HG03139 (cell line): ENCODE measurements around the gene TMPRSS9.
"Not testable (repeated sequence)": the region's sequence is repeated elsewhere in the genome, so short reads cannot be mapped to it uniquely, and the experiment has no call there.

ENCODE experiments used
- ATAC-seq: cut with Tn5 transposase; IDR thresholded peaks from one replicate; pipeline ENCODE4 v1.9.1; 2021; ENCODE audit not compliant: unreplicated experiment

Gene TMPRSS9

DNA sequence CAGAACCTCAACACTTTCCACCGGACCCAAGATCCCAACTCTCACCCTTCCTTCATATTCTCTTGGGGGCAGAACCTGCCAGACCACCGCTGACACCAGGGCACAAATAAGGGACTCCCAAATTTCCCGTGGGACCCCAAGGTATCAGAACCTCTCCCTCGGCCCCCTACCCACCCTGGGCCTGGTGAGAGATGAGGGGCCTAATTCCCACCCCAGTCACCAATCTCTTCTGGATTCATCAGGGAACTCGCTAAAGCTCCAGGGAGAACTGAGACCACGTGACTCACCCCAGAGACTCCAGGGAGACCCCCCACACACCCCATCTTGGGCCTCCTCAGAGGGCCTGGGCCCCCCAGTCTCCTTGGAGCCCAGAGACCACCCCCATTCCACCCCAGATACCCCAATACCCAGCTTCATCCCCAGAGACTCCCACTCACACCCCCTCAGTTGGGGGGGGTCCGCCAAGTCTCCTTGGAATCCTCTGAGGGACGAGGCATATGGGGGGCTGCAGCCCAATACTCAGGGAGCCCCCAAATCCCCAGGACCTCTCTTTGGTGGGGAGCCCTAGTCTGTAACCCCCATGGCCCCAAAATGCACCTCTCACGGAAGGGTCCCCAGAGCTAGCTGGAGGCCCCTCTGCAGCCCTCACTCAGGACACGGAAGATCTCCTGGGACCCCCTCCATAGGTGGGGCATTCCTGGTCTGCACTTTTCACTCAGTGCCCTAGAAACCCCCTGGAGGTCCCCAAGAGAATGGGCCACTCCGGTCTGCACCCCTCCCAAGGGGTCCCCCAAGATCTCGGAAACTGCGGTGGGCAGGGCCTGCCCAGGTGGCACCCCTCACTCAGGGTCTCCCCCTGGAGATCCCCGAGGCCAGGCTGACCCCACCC lies 95.1 kb downstream of the TMPRSS9 start:
- no peak for ATAC-seq

DNA sequence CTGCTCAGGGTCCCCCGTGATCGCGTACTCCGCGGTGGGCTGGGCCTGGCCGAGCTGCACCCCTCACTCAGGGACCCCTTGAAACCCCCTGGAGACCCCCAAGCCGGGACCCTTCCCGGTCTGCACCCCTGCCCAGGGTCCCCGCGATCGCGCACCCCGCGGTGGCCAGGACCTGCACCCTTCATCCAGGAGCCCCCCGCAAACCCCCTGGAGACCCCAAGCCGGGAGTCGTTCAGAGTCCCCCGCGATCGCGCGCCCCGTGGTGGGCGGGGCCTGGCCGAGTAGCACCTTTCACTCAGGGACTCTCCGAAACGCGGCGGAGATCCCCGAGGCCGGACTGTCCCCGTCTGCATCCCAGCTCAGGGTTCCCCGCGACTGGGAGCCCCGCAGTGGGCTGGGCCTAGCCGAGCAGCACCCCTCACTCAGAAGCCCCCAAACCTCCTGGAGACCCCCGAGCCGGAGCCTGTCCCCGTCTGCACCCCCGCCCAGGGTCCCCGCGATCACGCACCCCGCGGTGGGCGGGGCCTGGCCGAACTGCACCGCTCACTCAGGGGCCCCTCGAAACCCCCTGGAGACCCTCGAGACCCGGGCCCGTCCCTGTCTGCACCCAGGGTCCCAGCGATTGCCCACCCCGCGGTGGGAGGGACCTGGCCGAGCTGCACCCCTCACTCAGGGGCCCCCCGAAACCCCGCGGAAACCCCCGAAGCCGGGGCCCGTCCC lies 95.9 kb downstream of the TMPRSS9 start:
- ATAC-seq = no peak

DNA sequence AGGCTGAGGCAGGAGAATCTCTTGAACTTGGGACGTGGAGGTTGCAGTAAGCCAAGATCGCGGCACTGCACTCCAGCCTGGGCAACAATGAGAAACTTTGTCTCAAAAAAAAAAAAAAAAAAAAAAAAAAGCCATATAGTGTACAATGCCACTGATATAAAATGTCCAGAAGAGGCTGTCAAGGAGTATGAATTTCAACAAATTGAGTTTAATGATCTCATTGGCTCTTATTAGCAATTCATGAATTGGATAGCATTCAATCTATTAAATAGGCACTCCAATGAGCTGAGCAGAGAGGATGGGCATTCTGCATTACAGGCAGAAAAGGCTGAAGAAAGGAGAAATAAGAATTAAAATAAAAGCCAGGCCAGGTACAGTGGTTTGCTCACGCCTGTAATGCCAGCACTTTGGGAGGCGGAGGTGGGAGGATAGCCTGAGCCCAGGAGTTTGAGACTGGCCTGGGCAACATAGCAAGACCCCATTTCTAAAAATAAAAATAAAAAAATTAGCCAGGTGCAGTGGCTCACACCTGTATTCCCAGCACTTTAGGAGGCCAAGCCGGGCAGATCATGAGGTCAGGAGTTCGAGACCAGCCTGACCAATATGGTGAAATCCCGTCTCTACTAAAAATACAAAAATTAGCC lies 97.5 kb downstream of the TMPRSS9 start:
- no peak for ATAC-seq

DNA sequence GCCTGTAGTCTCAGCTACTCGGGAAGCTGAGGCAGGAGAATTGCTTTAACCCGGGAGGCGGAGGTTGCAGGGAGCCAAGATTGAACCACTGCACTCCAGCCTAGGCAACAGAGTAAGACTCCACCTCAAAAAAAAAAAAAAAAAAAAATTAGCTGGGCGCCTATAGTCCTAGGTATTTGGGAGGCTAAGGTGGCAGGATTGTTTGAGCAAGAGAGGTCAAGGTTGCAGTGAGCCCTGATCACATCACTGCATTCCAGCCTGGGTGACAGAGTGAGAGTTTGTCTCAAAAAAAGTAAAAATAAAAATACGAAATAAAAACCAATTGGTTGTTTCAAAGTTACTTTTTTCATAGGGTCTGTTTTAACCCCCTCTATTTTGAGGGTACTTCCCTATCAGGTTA lies 98.0 kb downstream of the TMPRSS9 start:
- ATAC-seq = no peak

DNA sequence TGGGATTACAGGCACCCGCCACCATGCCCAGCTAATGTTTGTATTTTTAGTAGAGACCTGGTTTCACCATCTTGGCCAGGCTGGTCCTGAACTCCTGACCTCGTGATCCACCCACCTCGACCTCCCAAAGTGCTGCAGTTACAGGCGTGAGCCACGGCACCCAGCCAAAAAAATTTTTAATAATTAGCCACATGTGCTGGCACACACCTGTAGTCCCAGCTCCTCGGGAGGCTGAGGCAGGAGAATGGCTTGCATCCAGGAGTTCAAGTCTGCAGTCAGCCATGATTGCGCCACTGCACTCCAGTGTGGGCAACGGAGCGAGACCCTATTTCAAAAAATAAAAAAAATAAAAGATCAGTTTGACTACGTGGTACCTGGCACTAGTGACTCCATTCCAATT lies 98.7 kb downstream of the TMPRSS9 start:
- not testable (repeated sequence) for ATAC-seq

GRCh38 chr19:2460245-2460644 lies 100.2 kb downstream of the TMPRSS9 start:
- no peak for ATAC-seq

DNA sequence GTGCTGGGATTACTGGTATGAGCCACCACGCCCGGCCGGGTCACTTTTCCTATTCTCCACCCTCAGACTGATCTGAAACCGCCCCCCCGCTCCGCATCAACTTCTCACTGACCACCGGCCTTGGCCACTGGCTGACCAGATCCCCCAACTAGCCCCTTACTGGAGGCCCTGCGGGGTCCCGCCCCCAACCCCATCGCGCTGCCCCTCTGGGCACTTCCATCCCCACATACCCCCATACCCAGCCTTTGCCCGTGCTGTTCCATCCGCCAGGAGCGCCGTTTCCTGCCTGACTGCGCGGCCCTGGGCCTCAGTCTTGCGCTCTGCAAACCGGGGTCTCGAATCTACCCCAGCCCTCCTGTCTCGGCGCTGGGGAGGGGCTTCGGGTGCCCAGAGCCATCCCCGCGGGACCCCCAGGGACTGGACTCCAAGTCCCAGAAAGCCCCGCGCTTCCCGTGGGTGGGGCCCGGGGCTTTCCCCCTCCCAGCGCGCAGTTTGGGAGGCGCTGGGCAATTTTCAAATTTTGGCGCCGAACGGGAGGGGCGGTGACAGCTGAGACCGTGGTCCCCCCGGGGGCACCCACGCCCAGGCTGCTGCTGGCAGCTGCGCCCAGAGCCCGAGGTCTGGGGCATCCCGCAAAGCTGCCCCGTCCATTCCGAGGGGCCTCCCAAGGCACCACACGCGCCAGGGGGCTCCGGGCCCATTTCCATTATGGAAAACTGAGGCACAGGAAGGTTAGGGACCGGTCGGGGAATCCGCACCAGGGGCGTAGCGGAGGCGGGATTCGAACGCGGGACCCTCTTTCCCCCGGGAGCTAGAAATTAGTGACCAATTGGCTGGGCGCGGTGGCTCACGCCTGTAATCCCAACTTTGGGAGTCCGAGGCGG lies 101.9 kb downstream of the TMPRSS9 start:
- no peak for ATAC-seq

- ATAC-seq = no peak
Measured at GRCh38 chr19:2462635-2463421, 102.8 kb downstream of the TMPRSS9 start.

GRCh38 chr19:2463694-2464093 lies 103.6 kb downstream of the TMPRSS9 start:
- not testable (repeated sequence) for ATAC-seq

DNA sequence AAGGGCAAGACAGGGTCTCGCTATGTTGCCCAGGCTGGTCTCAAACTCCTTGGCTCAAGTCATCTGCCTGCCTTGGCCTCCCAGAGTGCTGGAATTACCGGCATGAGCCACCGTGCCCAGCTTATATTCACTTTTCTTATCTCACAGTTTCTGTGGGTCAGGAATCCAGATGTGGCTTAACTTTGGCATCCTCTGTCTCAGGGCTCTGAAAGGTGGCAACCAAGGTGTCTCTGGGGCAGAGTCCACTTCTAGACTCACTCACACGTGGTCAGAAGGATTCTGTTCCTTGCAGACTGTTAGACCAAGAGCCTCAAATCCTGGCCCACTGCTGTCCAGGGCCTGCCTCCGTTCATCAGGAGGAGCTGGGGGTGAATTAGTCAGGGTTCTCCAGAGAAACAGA lies 104.3 kb downstream of the TMPRSS9 start:
- no peak for ATAC-seq

DNA sequence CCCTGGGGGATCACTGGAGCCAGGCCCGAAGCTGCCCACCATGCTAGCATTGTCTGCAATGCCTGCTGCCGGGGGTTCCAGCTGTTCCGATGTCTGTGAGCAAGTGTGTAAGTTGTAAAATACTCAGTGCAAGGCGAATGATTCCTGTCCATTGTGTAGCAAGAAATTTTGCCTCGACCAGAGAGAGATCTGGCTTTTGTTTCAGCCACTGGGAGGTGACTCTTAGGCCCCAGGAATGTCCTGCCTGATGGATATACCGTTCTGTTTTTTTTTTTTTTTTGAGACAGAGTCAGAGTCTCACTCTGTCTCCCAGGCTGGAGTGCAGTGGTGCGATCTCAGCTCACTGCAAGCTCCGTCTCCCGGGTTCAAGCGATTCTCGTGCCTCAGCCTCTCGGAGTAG lies 108.5 kb downstream of the TMPRSS9 start:
- ATAC-seq = no peak

- ATAC-seq = no peak
Measured at GRCh38 chr19:2469102-2469914, 109.2 kb downstream of the TMPRSS9 start.

DNA sequence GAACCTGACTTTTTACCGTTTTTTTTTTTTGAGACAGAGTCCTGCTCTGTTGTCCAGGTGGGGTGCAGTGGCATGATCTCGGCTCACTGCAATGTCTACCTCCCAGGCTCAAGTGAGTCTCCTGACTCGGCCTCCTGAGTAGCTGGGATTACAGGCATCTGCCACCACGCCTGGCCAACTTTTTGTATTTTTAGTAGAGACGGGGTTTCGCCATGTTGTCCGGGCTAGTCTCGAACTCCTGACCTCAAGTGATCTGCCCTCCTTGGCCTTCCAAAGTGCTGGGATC lies 109.8 kb downstream of the TMPRSS9 start:
- ATAC-seq = not testable (repeated sequence)

GRCh38 chr19:2474232-2475017 lies 114.4 kb downstream of the TMPRSS9 start:
- ATAC-seq = no peak

DNA sequence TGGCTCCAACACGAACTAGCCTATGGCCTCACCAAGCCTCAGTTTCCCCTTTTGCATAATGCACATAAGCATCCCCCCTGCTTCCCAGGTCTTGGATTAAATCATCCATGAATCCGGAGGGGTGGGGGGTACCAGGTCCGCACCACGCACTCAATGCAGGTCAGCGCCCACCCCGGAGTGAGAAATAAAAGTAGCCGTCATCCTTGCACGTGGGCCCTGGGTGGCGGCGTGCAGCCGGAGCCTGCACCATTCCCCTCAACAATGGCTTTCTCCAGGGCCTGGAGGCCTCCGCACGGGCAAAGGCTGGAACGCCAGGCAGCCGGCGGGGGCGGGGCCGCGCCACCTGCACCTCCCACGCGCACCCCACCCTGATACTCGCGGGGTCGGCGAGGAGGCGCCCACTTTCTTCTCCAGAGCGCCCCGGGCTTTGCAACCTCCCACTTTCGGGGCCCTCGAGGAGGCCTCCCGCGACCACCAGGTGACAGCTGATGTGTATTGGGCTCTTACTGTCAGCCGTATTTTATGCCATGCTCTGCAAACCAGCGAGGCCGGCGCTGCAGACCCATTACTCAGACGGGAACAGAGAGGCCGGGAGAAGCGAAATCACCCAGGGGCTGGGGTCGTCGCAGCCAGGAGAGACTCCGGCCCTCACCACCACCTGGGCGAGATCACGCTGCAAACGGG lies 115.1 kb downstream of the TMPRSS9 start:
- no peak for ATAC-seq
